Stimulated activated effector memory CD8-positive, alpha-beta T cell treated with anti-CD3 and anti-CD28 coated beads, Interleukin-12 subunit alpha, Interleukin-12 subunit beta, amount 100 ng/mL, for 72 hours (primary cell): Measurements from ENCODE around the gene PLXNB3.
"Not testable (repeated sequence)": the region's sequence is repeated elsewhere in the genome, so short reads cannot be mapped to it uniquely, and the experiment has no call there.

Experiments
- ATAC-seq: fragments of 150-1000 bp; cut with Tn5 transposase; 2 replicates; pipeline ENCODE4 v1.10.0; 2021
- DNase-seq, 2 donors: peaks; one replicate each; pipeline ENCODE4 v3.0.0; 2021 to 2022; ENCODE audit warnings: low spot score in 2 of 2
- H3K27ac Mint-ChIP-seq: one replicate; pipeline ENCODE4 v1.8.0; 2022; ENCODE audit warnings: mild to moderate bottlenecking, mixed read lengths
- H3K36me3 Mint-ChIP-seq: one replicate; pipeline ENCODE4 v1.8.0; 2022; ENCODE audit warnings: mild to moderate bottlenecking, mixed read lengths
- H3K4me1 Mint-ChIP-seq: one replicate; pipeline ENCODE4 v1.8.0; 2022; ENCODE audit warnings: mixed read lengths
- H3K4me3 Mint-ChIP-seq: one replicate; pipeline ENCODE4 v1.8.0; 2022; ENCODE audit warnings: mild to moderate bottlenecking, mixed read lengths
- H3K9me3 Mint-ChIP-seq: one replicate; pipeline ENCODE4 v1.8.0; 2022; ENCODE audit warnings: mixed read lengths

PLXNB3 gene

DNA sequence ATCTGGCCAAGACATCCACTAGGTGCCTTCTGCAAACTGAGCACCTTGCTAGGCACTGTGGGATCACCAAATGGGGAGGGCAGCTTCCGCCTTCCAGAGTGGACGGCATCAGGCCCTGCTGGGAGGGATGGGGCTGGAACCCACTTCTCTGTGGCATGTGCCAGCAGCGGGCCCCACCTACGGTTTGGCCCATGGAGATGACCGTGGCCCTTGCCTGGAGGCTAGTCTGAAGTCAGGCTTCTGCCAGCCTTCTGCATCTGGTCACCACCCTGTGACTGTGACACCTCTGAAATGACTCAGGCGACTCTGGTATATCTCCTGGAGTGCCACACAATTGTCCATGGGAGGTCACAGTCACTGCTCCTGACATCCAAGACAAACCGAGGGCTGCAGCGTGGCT lies 37.6 kb downstream of the PLXNB3 start:
- H3K4me3 Mint-ChIP-seq = no peak overlapping the region
- H3K36me3 Mint-ChIP-seq = peaks cover 25% of the 10 kb centered on the region
- ATAC-seq (peak; percentile 31), DNase-seq (no peak)
- H3K9me3 Mint-ChIP-seq = no peaks in the 10 kb centered on the region
- no peak overlapping the region for H3K27ac Mint-ChIP-seq
- no peaks in the 10 kb centered on the region for H3K4me1 Mint-ChIP-seq

DNA sequence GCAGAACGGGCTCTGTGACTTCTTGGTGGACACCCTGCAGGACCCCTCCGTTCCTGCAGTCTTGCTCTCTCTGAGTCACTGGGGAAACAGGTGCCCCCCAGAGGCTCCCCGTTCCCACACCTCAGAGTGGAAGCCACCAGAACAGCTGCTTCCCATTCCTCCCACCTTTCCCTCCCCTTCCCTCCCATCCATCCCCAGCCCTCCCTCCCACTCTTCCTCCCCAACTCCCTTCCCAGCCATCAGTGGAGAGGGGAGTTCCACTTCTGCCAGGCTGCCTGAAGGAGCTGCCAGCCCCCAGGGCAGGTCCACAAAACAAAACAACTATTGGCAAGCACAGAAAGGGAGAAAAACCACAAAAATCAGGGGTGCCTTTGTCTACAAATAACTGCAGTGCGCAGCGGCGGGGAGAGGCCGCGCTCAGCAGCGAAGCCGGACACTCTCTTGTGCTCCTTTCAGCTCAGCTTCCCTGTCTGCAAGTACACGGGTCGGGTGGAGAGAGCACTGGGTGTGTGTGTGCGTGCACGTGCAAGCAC lies 38.5 kb downstream of the PLXNB3 start:
- DNase-seq (no peak), ATAC-seq (no peak)
- H3K27ac Mint-ChIP-seq = no peak overlapping the region
- H3K9me3 Mint-ChIP-seq = no peaks in the 10 kb centered on the region
- H3K4me1 Mint-ChIP-seq = no peaks in the 10 kb centered on the region
- H3K4me3 Mint-ChIP-seq = no peak overlapping the region
- H3K36me3 Mint-ChIP-seq = peaks cover 21% of the 10 kb centered on the region

DNA sequence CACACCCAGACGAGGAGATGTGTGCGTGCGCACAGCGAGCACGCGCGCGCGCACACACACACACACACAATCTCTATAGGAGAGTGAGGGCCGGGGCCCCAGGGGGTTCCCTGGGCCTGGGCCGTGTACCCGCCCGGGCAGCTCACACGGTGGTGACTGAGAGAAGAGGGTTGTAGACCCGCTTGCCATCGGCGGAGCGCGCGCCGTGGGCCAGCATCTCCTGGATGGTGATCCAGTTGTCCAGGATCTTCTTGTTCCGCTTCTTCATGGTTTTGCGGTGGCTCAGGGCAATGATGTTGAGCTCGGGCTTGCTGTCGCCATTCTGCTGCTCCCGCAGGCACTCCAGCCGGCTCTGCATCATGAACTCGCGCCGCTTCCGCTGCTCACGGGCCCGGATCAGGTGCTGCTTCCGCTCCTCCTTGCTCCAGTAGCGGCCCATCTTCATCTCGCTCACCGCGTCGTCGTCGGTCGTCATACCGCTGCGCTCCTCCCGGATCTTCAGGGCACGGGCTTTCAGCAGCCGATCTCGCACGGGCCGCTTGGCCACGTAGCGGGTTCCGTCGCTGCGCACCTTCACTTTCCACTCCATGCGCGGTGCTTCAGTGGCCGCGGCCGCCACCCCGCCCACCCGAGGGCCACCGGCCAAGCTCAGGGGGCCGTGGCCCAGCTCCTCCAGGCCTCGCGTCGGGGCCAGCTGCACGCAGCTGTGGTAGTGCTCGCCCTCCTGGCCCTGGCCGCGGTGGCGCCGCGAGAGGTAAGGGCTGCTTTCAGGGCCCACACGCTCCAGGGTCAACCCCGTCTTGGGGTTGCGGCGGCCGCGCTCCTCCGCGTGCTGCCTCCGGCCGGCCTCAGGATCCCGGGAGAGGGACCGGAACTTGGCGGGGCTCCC lies 39.4 kb downstream of the PLXNB3 start:
- Mint-ChIP-seq H3K36me3 (peaks cover 12% of the 10 kb centered on the region), H3K27ac (no peak overlapping the region), H3K4me3 (no peak overlapping the region), H3K4me1 (no peaks in the 10 kb centered on the region), H3K9me3 (no peaks in the 10 kb centered on the region)
- no peak for ATAC-seq
- no peak for DNase-seq

DNA sequence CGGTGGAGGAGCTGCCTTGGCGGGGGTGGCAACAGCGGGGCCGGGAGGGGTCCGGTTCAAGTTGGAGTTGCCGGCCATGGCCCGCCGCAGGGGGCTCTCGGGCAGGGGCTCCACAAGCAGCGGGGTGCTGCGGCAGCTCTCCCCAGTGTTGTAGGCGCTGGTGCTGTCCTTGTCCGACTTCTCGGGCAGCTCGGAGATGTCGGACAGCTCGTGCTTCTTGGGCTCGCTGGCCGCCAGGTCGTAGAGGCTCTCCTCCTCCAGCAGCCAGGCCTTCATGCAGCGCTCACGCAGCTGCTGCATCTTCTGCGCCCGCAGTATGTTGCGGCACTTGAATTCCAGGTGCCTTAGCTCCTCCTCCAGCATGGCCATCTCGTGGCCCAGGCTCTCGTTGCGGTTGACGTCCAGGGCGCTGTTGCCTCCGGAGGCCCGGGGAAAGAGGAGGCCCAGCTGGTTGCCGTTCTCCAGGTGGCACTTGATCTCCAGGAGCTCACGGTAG lies 40.1 kb downstream of the PLXNB3 start:
- no peak overlapping the region for H3K4me3 Mint-ChIP-seq
- no peak for DNase-seq
- no peak overlapping the region for H3K27ac Mint-ChIP-seq

DNA sequence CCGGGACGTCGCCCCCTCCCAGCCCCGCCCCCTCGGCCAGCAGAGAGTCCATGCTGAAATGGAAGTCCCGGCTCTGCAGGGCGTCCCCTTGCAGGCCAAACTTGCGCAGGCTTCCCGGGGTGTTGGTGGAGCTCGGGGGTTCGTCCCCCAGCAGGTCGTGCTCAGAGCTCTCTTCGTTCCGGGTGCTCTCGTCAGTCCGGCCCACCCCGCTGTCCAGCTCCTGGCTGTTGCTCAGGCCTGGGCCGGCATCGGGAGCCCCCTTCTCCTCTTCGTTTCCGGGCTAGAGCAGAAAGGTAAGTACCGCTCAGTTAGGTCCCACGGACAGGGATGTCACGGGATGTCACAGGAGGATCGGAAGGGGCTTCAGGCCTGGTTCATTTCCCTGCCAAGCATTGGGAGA lies 40.6 kb downstream of the PLXNB3 start:
- Mint-ChIP-seq H3K4me1 (no peaks in the 10 kb centered on the region), H3K36me3 (peaks cover under 1% of the 10 kb centered on the region), H3K9me3 (no peaks in the 10 kb centered on the region), H3K4me3 (no peak overlapping the region), H3K27ac (no peak overlapping the region)
- DNase-seq (no peak), ATAC-seq (no peak)

More for the DNA sequence above, 40.1 kb downstream of the PLXNB3 start:
- Mint-ChIP-seq H3K4me1 (no peaks in the 10 kb centered on the region), H3K36me3 (peaks cover 5% of the 10 kb centered on the region), H3K9me3 (no peaks in the 10 kb centered on the region)
- ATAC-seq = no peak

DNA sequence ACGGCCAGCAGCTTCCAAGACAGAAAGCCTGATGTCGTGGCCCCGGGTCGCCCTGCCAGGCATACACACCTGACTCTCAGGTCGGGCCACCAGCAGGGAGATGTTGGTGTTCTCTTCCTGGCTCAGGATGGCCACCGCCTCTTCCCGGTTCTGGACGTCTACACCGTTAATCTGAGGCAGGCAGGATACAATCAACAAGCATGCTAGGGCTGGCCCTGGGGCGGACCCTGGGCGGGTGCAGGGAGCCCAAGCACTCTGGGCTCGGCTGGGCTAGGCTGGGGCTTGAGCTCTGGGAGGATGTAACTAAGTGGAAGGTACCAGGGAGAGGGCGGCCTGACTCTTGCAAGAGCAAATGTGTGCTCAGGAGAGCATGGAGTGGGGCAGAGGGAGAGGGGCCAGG lies 41.4 kb downstream of the PLXNB3 start:
- Mint-ChIP-seq H3K9me3 (no peaks in the 10 kb centered on the region), H3K36me3 (no peaks in the 10 kb centered on the region), H3K4me1 (no peaks in the 10 kb centered on the region), H3K4me3 (no peak overlapping the region), H3K27ac (no peak overlapping the region)
- ATAC-seq = no peak
- no peak for DNase-seq

DNA sequence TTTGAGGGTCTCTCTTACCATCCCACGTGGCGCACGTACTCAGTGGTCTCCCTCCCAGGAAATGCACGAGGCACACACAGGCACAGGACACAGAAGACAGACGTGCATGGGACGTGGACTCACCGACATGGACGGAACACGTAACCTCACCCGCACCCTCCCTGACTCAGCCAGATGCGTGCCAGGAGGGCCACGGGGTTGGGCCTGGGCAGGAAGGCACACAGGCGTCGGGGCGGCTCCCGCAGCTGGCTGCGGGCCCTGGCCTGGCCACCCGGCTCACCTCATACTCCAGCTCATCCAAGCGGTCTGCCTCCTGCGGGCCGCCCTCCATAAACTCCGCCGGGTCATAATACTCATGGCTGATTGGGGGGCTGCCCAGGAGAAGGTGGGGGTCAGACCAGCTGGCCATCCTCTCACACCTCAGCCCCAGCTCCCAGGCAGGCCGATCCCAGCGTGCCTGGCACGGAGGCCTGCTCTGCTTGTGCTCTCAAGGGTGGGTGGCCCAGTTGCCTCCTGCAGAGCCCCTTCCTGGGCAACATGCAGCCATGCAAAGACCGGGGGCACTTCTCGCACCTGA lies 43.0 kb downstream of the PLXNB3 start:
- ATAC-seq (no peak), DNase-seq (no peak)
- no peaks in the 10 kb centered on the region for H3K9me3 Mint-ChIP-seq
- H3K4me3 Mint-ChIP-seq = no peak overlapping the region
- no peak overlapping the region for H3K27ac Mint-ChIP-seq
- H3K4me1 Mint-ChIP-seq = no peaks in the 10 kb centered on the region
- H3K36me3 Mint-ChIP-seq = no peaks in the 10 kb centered on the region

DNA sequence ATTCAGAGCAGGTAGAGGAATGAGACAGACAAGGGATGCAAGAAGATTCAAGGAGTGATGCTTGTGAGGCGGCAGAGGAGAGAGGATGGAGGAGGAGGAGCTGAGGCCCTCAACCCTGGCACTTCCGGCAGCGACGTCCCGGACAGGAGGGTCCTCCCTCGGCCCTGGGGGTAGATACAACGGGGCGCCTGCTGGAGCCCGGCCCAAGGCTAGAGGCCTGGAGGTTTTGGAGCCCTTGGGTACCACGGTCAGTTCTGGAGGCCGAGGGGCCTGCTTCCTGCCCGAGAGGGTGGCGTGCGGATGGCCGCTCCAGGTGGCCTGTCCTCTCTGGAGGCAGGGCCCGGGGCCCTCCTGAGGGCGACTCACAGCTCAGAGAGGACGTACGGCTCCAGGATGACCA lies 43.9 kb downstream of the PLXNB3 start:
- no peak overlapping the region for H3K27ac Mint-ChIP-seq
- H3K4me3 Mint-ChIP-seq = no peak overlapping the region
- H3K9me3 Mint-ChIP-seq = no peaks in the 10 kb centered on the region
- no peak for ATAC-seq
- no peaks in the 10 kb centered on the region for H3K36me3 Mint-ChIP-seq
- peaks cover 2% of the 10 kb centered on the region for H3K4me1 Mint-ChIP-seq
- no peak for DNase-seq

DNA sequence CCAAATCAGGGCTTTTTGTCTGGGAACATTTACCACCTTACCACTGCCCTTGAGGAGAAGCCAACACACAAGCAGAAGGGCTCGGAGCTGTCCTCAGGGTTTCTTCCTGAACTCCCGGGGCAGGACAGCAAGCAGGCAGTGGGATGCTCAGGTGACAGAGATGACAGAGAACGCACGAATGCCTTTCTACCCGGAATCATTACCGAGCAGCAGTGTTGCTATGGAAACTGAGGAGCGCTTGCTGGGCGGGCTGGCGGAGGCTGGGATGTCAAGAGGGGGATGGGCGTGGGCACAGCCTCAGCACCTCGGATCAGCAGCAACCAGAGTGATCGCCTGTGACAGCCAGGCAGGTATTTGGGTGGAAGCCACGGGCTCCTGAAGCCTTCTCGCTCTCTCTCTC lies 48.2 kb downstream of the PLXNB3 start:
- DNase-seq = no peak
- peaks cover 25% of the 10 kb centered on the region for H3K4me1 Mint-ChIP-seq
- H3K36me3 Mint-ChIP-seq = no peaks in the 10 kb centered on the region
- no peak overlapping the region for H3K4me3 Mint-ChIP-seq
- no peak for ATAC-seq
- H3K27ac Mint-ChIP-seq = no peak overlapping the region
- no peaks in the 10 kb centered on the region for H3K9me3 Mint-ChIP-seq

DNA sequence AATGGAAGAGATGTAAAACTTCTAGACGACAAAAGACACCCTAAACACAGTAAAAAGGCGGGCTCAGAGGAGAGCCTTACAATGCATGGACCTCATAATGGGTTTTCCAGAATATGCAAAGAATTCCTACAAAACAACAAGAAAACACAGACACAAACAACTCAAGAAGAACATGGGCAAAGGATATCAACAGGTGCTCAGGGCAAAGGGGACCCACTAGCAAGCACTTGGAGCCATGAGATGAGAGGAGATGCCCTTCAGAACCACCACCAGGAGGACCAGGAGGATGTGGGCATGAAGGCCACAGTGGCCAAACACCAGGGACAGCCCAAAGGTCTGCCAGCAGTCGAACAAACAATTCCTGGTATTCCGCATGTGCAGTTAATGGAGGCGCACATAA lies 49.1 kb downstream of the PLXNB3 start:
- Mint-ChIP-seq H3K9me3 (no peaks in the 10 kb centered on the region), H3K4me1 (peaks cover 31% of the 10 kb centered on the region), H3K36me3 (no peaks in the 10 kb centered on the region), H3K27ac (no peak overlapping the region), H3K4me3 (no peak overlapping the region)
- ATAC-seq (no peak), DNase-seq (no peak)

DNA sequence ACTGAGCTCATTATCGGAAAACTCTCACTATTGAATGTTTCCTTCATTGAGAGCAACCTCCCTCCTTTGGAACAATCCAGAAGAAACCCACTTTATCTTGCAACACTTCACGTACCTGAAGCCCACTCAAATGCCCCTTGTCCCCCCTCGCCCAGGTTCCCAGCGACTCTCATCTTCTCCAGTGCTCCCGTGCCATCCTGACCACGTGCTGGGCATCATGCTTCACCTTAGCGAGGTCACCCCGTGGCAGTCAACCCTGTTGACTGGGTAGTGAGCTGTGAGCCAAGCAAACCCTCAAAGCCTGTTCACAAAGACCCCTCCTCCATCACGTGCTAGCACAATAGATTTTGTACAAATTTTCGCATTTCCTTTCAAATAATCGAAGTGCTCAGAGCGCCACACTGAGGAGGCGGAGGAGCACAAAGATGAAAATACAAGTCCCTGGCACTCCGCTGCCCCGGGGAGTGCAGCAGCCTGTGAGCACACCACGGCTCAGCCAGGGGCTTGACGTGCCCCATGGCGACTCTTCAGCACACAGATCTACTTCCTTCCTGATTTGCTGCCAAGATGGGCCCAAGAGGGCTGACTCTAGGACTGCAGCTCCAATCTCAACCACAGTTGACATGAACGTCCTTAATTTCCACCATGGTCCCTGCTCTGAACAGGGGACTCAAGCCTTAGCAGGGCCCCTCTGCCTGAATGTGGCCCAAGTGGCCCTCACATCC lies 50.7 kb downstream of the PLXNB3 start:
- H3K36me3 Mint-ChIP-seq = no peaks in the 10 kb centered on the region
- H3K4me3 Mint-ChIP-seq = peak overlapping the region; percentile 4
- peak overlapping the region; percentile 14 for H3K27ac Mint-ChIP-seq
- ATAC-seq (no peak), DNase-seq (no peak)
- peaks cover 36% of the 10 kb centered on the region for H3K4me1 Mint-ChIP-seq
- no peaks in the 10 kb centered on the region for H3K9me3 Mint-ChIP-seq

DNA sequence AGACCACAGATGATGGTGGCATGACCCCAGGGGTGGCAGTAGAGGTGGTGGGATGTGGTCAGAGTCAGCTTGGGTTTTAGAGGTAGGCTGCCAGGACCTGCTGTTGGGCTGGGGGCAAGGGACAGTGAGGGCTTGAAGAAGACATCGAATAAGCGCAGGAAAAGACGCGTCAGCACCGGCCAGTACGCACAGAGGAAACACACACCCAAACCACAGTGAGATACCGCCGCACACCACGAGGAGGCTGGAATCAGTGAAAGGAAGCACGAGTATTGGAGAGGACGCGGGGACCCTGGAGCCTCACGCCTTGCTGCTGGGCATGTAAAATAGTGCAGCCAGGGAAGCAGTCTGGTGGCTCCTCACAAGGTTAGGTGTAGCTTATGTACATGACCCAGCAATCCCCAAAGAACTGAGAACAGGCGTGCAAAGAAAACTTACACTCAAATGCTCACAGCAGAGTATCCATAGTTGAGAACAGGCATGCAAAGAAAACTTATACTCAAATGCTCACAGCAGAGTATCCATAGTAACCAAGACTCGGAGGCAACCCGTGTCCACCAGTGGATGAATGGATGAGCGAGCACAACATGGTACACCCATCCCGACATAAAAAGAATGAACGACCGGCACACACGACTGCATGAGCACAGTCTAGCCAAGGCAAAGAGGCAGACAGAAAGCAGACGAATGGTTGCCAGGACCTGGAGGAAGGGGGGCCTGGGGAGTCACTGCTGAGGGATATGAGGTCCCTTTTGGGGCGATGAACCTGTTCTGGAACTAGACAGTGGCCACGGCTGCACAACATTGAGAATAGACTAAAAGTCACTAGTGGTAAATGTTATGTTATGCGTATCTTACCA lies 53.0 kb downstream of the PLXNB3 start:
- DNase-seq (no peak), ATAC-seq (peak; percentile 77)
- Mint-ChIP-seq H3K4me3 (peak overlapping the region; percentile 47), H3K27ac (peak overlapping the region; percentile 40), H3K4me1 (peaks cover 49% of the 10 kb centered on the region), H3K9me3 (no peaks in the 10 kb centered on the region), H3K36me3 (no peaks in the 10 kb centered on the region)

DNA sequence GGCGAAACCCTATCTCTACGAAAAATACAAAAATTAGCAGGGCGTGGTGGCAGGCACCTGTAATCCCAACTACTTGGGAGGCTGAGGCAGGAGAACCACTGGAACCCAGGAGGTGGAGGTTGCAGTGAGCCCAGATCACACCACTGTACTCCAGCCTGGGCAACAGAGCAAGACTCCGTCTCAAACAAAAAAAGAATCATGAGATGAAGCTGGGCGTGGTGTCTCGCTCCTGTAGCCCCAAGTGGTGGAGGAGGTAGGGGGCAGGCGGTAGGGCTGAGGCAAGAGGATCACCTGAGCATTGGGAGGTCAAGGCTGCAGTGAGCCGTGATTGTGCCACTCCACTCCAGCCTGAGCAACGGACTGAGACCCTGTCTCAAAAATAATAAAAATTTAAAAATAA lies 54.0 kb downstream of the PLXNB3 start:
- peaks cover 54% of the 10 kb centered on the region for H3K4me1 Mint-ChIP-seq
- not testable (repeated sequence) for DNase-seq, H3K9me3 Mint-ChIP-seq, H3K36me3 Mint-ChIP-seq, H3K27ac Mint-ChIP-seq, ATAC-seq
- H3K4me3 Mint-ChIP-seq = peak overlapping the region; percentile 58

DNA sequence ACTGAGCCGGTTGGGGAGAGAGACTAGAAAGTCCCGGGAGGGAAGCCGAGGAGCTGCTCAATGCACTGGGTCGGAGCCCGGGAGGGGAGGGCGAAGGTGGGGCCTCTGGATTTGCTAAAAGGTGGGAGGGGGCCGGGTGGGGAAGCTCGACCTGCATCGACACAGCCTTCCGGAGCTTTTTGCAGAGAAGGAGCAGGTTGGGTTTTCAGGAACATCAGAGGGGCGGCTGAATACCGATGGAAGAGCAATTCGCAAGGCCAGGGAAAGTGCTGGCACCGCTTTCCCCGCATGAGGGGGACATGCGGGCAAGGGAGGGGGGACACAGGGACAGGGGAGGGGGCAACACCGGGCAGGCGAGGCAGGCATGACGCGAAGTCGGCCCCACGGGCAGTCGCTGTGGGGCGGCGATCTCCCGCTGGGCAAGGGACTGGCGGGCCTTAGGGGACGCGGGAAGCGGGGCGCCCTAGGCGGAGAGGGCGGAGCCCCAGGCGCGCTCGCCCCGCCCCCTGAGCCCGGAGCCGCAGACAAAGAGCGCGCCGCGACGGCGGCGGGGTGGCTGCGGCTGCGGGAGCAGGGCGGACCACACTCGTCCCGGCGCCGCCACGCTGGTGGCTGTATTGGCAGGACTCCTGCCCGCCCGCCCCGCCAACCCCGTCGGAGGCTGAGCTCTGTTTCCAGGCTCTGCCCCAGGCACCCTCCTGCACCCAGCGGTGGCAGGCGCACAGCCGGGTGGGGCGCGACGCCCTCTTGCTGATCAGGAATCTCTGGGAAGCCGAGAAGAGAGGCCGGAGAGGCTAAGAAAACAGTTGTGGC lies 54.7 kb downstream of the PLXNB3 start:
- no peaks in the 10 kb centered on the region for H3K9me3 Mint-ChIP-seq
- no peak overlapping the region for H3K27ac Mint-ChIP-seq
- ATAC-seq (peak; percentile 82), DNase-seq (peak; percentile 44 to 69)
- peak overlapping the region; percentile 58 for H3K4me3 Mint-ChIP-seq
- H3K36me3 Mint-ChIP-seq = no peaks in the 10 kb centered on the region
- peaks cover 53% of the 10 kb centered on the region for H3K4me1 Mint-ChIP-seq
